GM12864 (cell line): ENCODE data around the gene TBC1D1.
A peak's percentile ranks its signal among the peaks of the same experiment; 100 is the strongest.

Source experiments
- DNase-seq: peaks from one replicate; pipeline ENCODE4 v3.0.0-alpha.2; 2011; ENCODE audit warnings: low read depth
- H3K4me3 ChIP-seq: 2 replicates; pipeline ENCODE4 v1.5.1; 2011; ENCODE audit warnings: mild to moderate bottlenecking, low read depth, low read length, control low read depth
- CTCF ChIP-seq: IDR thresholded peaks from 2 replicates; pipeline ENCODE4 v1.5.1; 2011; ENCODE audit warnings: low read depth, mild to moderate bottlenecking, moderate library complexity, low read length, control low read depth, inconsistent platforms; ENCODE audit errors: missing control alignments

The TBC1D1 gene

GRCh38 chr4:38026158-38026740, 135.4 kb downstream of the TBC1D1 start:
- no peak for DNase-seq
- H3K4me3 ChIP-seq = no peak overlapping the region
- TF ChIP-seq CTCF = no peak

DNA sequence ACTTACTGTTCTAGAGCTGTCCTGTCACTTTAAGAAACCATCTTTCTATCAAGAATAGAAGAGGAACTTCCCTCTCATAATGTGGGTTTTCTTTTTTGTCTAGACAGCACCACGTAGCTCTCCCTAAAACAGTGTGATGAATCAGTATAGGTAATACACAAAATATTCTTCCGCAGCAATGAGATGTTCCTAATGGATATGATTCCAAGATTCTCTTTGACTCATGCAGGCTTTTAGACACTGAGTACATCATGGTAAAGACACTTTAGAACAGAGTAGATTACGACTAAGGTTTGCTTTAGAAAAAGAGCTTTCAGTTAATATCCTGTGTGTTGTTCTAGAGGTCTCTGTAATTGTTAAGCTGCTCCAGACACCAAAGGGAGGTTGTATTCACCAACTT, 139.1 kb downstream of the TBC1D1 start:
- no peak for DNase-seq
- no peak overlapping the region for H3K4me3 ChIP-seq
- no peak for TF ChIP-seq CTCF

DNA sequence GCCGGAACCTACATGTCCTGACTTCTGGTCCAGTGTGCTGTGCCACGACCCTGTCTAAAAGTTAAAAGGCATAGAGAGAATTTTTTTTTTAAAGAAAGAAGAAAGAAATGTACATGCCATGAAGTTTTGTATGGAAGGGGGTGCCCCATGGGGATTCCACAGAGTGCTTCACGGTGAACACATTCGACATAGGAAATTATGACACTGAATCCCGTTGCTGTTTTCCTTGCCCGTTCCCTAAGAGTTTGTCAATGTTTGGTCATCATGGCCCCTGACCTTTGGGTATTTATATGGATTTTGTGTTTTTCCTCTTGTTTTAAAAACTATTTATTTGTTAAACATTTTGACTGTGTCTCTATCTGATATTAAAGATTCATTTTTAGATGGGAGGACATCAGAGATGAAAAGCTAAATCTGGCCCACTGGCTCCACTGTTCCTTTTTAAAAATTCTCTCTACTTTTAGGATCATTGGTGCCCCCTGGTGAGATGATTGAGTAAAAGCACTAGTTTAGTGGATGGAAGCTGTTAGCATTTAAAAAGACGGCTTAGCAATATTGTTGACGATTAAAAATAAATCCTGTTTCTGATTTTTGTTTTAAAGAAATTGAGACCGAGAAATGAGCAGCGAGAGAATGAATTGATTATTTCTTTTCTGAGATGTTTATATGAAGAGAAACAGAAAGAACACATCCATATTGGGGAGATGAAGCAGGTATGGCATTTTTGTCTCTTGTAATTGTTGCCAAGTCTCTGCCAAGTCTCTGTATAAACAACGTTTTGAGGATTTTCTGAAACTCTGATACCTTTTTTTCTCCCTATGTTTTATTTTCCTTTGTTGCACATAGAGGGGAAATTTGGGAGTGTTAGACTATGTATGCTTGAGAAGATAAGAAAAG, 144.3 kb downstream of the TBC1D1 start:
- peak; percentile 25 for DNase-seq
- peak; percentile 49 for TF ChIP-seq CTCF
- H3K4me3 ChIP-seq = no peak overlapping the region

- DNase-seq = no peak
- TF ChIP-seq CTCF = no peak
- H3K4me3 ChIP-seq = no peak overlapping the region
Observed at GRCh38 chr4:38036548-38036947, 145.7 kb downstream of the TBC1D1 start.

DNA sequence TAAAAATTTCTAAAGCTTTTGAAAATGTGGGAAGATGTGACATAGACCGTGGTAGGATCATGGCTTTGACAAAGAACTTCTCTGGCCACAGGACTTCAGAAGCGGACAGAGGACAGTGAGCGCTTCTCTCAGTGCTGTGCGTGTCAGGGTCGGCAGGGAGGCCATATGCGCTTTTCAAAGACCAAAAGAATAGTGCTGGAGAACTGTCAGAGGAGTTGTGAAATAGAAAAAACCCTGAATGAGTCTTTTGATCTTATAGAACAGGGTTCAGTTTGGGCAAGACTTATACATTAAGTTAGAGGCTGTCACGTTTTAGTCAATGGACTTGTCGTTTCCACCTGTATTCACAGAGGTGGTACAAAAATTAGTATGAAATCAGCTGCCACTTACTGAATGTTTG, 146.7 kb downstream of the TBC1D1 start:
- no peak overlapping the region for H3K4me3 ChIP-seq
- no peak for TF ChIP-seq CTCF
- DNase-seq = no peak

DNA sequence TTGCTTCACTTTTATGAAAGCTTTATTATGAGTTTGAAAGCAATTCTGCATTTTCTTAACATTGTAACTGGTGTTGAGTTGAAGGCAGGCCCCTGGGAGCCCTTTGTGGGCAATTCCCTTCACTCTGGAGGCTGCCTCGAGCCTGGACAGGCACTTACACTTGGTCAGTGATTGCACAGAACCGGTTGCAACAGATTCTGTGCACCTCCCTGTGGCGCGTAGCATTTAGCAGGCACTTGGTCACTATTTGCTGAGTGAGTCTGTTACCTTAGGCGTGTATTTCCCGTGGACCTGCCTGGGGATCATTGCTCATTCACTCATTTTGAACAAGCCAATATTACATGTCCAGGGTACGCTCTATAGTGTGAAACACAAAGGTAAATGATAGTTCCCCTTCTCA, 149.7 kb downstream of the TBC1D1 start:
- TF ChIP-seq CTCF = no peak

DNA sequence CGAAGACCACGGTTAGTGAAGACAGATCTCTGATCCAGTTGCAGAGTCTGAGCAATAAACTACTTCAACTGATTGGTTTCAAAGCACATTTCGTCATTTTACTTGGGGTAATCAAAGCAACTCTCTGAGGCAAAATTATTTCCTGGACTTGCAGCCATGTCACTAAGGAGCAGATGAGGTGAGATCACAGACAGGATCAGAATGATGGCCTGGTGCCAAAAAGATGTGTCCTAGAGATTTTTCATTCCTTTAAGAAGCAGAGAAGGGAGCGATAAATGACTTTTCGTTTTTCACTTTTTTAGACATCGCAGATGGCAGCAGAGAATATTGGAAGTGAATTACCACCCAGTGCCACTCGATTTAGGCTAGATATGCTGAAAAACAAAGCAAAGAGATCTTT, 153.2 kb downstream of the TBC1D1 start:
- no peak for TF ChIP-seq CTCF
- no peak for DNase-seq
- no peak overlapping the region for H3K4me3 ChIP-seq

More for the DNA sequence above, 149.7 kb downstream of the TBC1D1 start:
- DNase-seq = no peak
- no peak overlapping the region for H3K4me3 ChIP-seq
